ENCODE results near the gene ZNF304.

The ZNF304 gene

DNA sequence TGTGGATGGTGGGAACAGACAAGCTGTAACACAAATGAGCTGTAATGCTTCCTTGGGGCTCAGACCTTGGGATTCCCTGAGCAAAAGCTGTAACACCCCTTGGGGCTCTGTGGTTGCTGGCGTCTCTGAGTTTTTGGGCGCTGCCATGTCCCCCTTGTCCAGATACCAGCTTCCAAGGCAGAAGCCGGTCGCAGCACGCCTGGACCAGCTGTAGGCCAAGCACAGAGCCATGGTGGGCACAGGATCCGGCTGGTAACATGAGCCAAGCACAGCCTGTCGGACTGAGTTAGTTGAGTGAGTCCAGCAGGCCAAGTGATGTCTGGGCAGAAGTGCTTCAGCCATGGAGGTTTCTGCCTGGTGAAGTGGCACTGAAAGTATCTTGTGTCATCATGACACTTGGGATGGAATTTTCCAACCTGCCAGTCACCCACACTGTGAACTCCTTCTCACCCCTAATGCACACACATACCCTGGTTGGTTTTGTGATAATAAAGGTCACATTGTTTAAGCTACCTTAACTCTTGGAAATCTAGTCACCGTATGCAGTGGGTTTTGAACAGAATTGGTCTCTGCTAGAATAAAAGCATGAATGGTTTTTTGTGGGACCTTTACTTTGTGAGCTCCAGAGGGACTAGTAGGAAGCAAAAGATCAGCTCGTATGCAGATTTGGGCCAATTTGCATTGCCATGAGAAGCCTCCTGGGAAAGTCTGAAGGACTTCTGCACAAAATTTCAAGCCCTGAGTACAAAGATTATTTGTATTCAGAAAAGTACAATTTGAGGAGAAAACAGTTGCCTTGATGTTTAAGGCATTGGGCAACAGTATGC, 52.9 kb downstream of the ZNF304 start:
- H3K27ac ChIP-seq (replicated peaks; ENCODE audit: low read length) = no peak overlapping the region
- no CpG with 5 or more reads among the region's 9 CpGs for WGBS, 2 donors (ENCODE audit: extremely low coverage in 2 of 2, insufficient read length in 2 of 2, insufficient replicate concordance in 1 of 2)
- H3K23ac ChIP-seq (ENCODE audit: low read depth, low read length, poor library complexity) = no peak overlapping the region
- no peaks in the 10 kb centered on the region for H3K79me1 ChIP-seq (ENCODE audit: low read depth, low read length)
- H3K27me3 ChIP-seq (ENCODE audit: control insufficient read depth in 3 of 3, insufficient read depth in 3 of 3, low read depth in 1 of 3, low read length in 3 of 3) = no peaks in the 10 kb centered on the region
- H3K4me2 ChIP-seq (ENCODE audit: insufficient read depth, low read length, poor library complexity, severe bottlenecking) = no peak overlapping the region
- H3K9me3 ChIP-seq (replicated peaks in 1 of 2; ENCODE audit: control insufficient read depth in 2 of 2, insufficient read depth in 1 of 2, low read depth in 1 of 2, low read length in 2 of 2) = peaks cover 0 to 35% of the 10 kb centered on the region in 2 donors
- H4K8ac ChIP-seq (ENCODE audit: low read depth, low read length) = no peak overlapping the region
- H2BK5ac ChIP-seq (ENCODE audit: low read length) = no peak overlapping the region
- no peak overlapping the region for H2BK15ac ChIP-seq (ENCODE audit: low read length)
- no peaks in the 10 kb centered on the region for H3K4me1 ChIP-seq (ENCODE audit: control insufficient read depth in 2 of 2, insufficient read depth in 1 of 2, low read depth in 1 of 2, low read length in 2 of 2)
- H2BK120ac ChIP-seq (ENCODE audit: low read depth, low read length) = no peak overlapping the region
- no peak overlapping the region for H3K9ac ChIP-seq (ENCODE audit: low read depth, low read length, poor library complexity)
- H3K18ac ChIP-seq (ENCODE audit: low read length) = no peak overlapping the region
- no peak for DNase-seq (ENCODE audit: low spot score)
- H3K14ac ChIP-seq (ENCODE audit: low read length) = no peak overlapping the region
- H3K4me3 ChIP-seq (ENCODE audit: low read length in 2 of 2) = no peak overlapping the region
- no peak overlapping the region for H4K91ac ChIP-seq (ENCODE audit: low read depth, low read length, poor library complexity)
- no peak overlapping the region for H3K4ac ChIP-seq (ENCODE audit: low read length)
- H3K36me3 ChIP-seq (replicated peaks in 1 of 2; ENCODE audit: control insufficient read depth in 2 of 2, insufficient read depth in 2 of 2, low read length in 2 of 2) = peaks cover 6 to 38% of the 10 kb centered on the region in 2 donors
- no peak overlapping the region for H2AK5ac ChIP-seq (ENCODE audit: low read depth, low read length)
- H2AFZ ChIP-seq (ENCODE audit: low read length) = no peak overlapping the region
- H2BK12ac ChIP-seq (ENCODE audit: low read length) = no peak overlapping the region

DNA sequence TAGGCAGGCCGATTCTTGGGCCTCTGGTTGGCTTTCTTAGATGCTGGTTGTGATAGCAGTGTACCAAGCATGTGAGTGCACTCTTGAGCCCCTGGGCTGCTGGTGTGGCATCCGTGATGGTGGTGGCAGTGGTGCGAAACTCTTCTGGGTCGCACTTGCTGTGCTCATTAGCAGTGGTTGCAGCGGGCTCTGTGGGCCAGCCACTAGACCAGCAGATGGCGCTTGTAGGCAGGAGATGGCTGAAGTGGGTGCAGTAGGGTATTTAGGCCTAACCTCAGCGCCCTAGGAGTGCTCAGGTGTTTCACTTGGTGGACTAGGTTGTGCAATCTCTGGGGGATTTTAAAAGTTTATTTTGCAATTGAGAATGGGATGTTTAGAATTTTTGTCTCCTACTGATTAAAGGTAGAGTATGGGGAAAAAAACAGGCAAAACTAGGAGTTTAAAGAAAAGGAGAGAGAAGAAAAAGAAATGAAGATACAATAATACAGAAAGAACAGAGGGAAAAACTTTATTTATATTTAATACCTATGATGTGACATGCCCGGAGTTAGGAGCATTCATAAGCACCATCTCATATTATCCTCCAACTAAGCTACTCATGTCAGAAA, 55.5 kb downstream of the ZNF304 start:
- H3K79me1 ChIP-seq (ENCODE audit: low read depth, low read length) = peaks cover 2% of the 10 kb centered on the region
- peaks cover 0 to 3% of the 10 kb centered on the region in 2 donors for H3K4me1 ChIP-seq (ENCODE audit: control insufficient read depth in 2 of 2, insufficient read depth in 1 of 2, low read depth in 1 of 2, low read length in 2 of 2)
- H2AK5ac ChIP-seq (ENCODE audit: low read depth, low read length) = no peak overlapping the region
- H3K14ac ChIP-seq (ENCODE audit: low read length) = no peak overlapping the region
- DNase-seq (ENCODE audit: low spot score) = peak; percentile 58
- H2BK12ac ChIP-seq (ENCODE audit: low read length) = no peak overlapping the region
- H3K4me2 ChIP-seq (ENCODE audit: insufficient read depth, low read length, poor library complexity, severe bottlenecking) = no peak overlapping the region
- H3K9me3 ChIP-seq (replicated peaks in 1 of 2; ENCODE audit: control insufficient read depth in 2 of 2, insufficient read depth in 1 of 2, low read depth in 1 of 2, low read length in 2 of 2) = peaks cover 0 to 19% of the 10 kb centered on the region in 2 donors
- no peak overlapping the region for H3K18ac ChIP-seq (ENCODE audit: low read length)
- H3K23ac ChIP-seq (ENCODE audit: low read depth, low read length, poor library complexity) = no peak overlapping the region
- no peak overlapping the region for H3K9ac ChIP-seq (ENCODE audit: low read depth, low read length, poor library complexity)
- WGBS, 2 donors (ENCODE audit: extremely low coverage in 2 of 2, insufficient read length in 2 of 2, insufficient replicate concordance in 1 of 2) = no CpG with 5 or more reads among the region's 8 CpGs
- H2BK120ac ChIP-seq (ENCODE audit: low read depth, low read length) = no peak overlapping the region
- H3K27ac ChIP-seq (replicated peaks; ENCODE audit: low read length) = no peak overlapping the region
- H3K27me3 ChIP-seq (ENCODE audit: control insufficient read depth in 3 of 3, insufficient read depth in 3 of 3, low read depth in 1 of 3, low read length in 3 of 3) = no peaks in the 10 kb centered on the region
- no peak overlapping the region for H4K91ac ChIP-seq (ENCODE audit: low read depth, low read length, poor library complexity)
- no peak overlapping the region for H3K4ac ChIP-seq (ENCODE audit: low read length)
- H2AFZ ChIP-seq (ENCODE audit: low read length) = no peak overlapping the region
- H4K8ac ChIP-seq (ENCODE audit: low read depth, low read length) = no peak overlapping the region
- no peak overlapping the region for H2BK15ac ChIP-seq (ENCODE audit: low read length)
- H3K36me3 ChIP-seq (replicated peaks in 1 of 2; ENCODE audit: control insufficient read depth in 2 of 2, insufficient read depth in 2 of 2, low read length in 2 of 2) = peaks cover 0 to 14% of the 10 kb centered on the region in 2 donors
- H2BK5ac ChIP-seq (ENCODE audit: low read length) = no peak overlapping the region
- no peak overlapping the region for H3K4me3 ChIP-seq (ENCODE audit: low read length in 2 of 2)
